HG03432 (cell line): Measurements from ENCODE around the gene IRX4.

Source experiments
- ATAC-seq: cut with Tn5 transposase; IDR thresholded peaks from one replicate; pipeline ENCODE4 v1.9.1; 2021; ENCODE audit warnings: mild to moderate bottlenecking, moderate library complexity; ENCODE audit not compliant: unreplicated experiment

IRX4 gene

GRCh38 chr5:1840741-1841521 lies 41.8 kb downstream of the IRX4 start:
- no peak for ATAC-seq

GRCh38 chr5:1840071-1840547 lies 42.6 kb downstream of the IRX4 start:
- no peak for ATAC-seq

- no peak for ATAC-seq
Observed at GRCh38 chr5:1838013-1838412, 44.7 kb downstream of the IRX4 start.

- no peak for ATAC-seq
Observed at GRCh38 chr5:1836891-1837880, 45.5 kb downstream of the IRX4 start.

GRCh38 chr5:1836176-1836890 lies 46.4 kb downstream of the IRX4 start:
- ATAC-seq, result no peak

GRCh38 chr5:1835431-1835830 lies 47.3 kb downstream of the IRX4 start:
- no peak for ATAC-seq

GRCh38 chr5:1834721-1835429 lies 47.9 kb downstream of the IRX4 start:
- ATAC-seq, result no peak

- ATAC-seq, result no peak
Observed at GRCh38 chr5:1834022-1834551, 48.6 kb downstream of the IRX4 start.

- ATAC-seq, result no peak
Observed at GRCh38 chr5:1833264-1834021, 49.3 kb downstream of the IRX4 start.

GRCh38 chr5:1832511-1833250 lies 50.0 kb downstream of the IRX4 start:
- ATAC-seq, result no peak

- no peak for ATAC-seq
Observed at GRCh38 chr5:1831677-1832313, 50.9 kb downstream of the IRX4 start.

- no peak for ATAC-seq
Observed at GRCh38 chr5:1831257-1831656, 51.5 kb downstream of the IRX4 start.

GRCh38 chr5:1830571-1831228 lies 52.0 kb downstream of the IRX4 start:
- ATAC-seq, result no peak

GRCh38 chr5:1827886-1828397 lies 54.8 kb downstream of the IRX4 start:
- ATAC-seq, result peak; percentile 55
